WTC11 (cell line): ENCODE measurements around the gene TPK1.

Source experiments
- ETV6 ChIP-seq: sonication (generic); formaldehyde crosslinking; IDR thresholded peaks from 2 replicates; pipeline ENCODE4 v1.8.1; 2022; ENCODE audit warnings: mild to moderate bottlenecking, missing genetic modification reagents
- FOXP1 ChIP-seq: sonication (generic); formaldehyde crosslinking; IDR thresholded peaks from 2 replicates; pipeline ENCODE4 v1.8.0; 2022; ENCODE audit warnings: missing genetic modification reagents, mild to moderate bottlenecking, moderate library complexity, borderline replicate concordance
- MYBL2 ChIP-seq: sonication (generic); formaldehyde crosslinking; IDR thresholded peaks from 2 replicates; pipeline ENCODE4 v1.8.1; 2023; ENCODE audit warnings: mild to moderate bottlenecking, moderate library complexity, missing genetic modification reagents
- SP1 ChIP-seq: sonication (generic); formaldehyde crosslinking; conservative IDR thresholded peaks from 2 replicates; pipeline ENCODE4 v1.8.1; 2022; ENCODE audit warnings: missing genetic modification reagents
- TP53 ChIP-seq: sonication (generic); formaldehyde crosslinking; IDR thresholded peaks from 2 replicates; pipeline ENCODE4 v1.8.1; 2023; ENCODE audit warnings: mild to moderate bottlenecking, missing genetic modification reagents
- TF ChIP-seq, protein P1 (sequence below): sonication (generic); formaldehyde crosslinking; IDR thresholded peaks from 2 replicates; pipeline ENCODE4 v1.8.1; 2023; ENCODE audit warnings: mild to moderate bottlenecking, missing genetic modification reagents, moderate library complexity
- TF ChIP-seq, protein P2 (sequence below): fragments of 200-600 bp; IDR thresholded peaks from 2 replicates; pipeline ENCODE4 v1.8.0; 2022; ENCODE audit warnings: antibody characterized with exemption
- TF ChIP-seq, protein P3 (sequence below): sonication (generic); formaldehyde crosslinking; IDR thresholded peaks from 2 replicates; pipeline ENCODE4 v1.8.0; 2022; ENCODE audit warnings: mild to moderate bottlenecking, missing genetic modification reagents
- TF ChIP-seq, protein P4 (sequence below): sonication (generic); formaldehyde crosslinking; IDR thresholded peaks from 2 replicates; pipeline ENCODE4 v1.8.1; 2022; ENCODE audit warnings: low read depth, missing genetic modification reagents, borderline replicate concordance

DNA sequence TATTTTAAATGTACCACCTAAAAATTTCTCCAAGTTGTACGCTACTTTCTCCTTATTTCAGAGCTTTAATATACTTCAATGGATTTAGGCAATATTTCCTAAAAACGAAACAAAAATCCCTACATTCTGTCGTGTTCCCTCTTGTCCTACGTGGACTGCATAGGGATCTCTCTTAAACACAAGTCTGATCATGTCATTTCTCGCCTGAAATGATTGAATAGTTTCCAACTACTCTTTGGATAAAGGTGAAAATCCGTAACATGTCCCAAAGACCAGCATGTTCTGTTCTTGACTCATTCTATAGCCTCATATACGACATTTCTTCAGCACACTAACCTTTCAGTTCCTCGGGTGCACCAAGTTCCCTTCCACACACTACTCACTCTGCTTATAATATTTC, 17.7 kb upstream of the TPK1 start:
- TF ChIP-seq FOXP1 (CRISPR knock-in tag) (no peak), ETV6 (CRISPR knock-in tag) (no peak), SP1 (no peak), TP53 (CRISPR knock-in tag) (no peak), MYBL2 (CRISPR knock-in tag) (no peak)
- TF ChIP-seq, protein P1, sequence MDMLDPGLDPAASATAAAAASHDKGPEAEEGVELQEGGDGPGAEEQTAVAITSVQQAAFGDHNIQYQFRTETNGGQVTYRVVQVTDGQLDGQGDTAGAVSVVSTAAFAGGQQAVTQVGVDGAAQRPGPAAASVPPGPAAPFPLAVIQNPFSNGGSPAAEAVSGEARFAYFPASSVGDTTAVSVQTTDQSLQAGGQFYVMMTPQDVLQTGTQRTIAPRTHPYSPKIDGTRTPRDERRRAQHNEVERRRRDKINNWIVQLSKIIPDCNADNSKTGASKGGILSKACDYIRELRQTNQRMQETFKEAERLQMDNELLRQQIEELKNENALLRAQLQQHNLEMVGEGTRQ, result no peak
- TF ChIP-seq, protein P2, sequence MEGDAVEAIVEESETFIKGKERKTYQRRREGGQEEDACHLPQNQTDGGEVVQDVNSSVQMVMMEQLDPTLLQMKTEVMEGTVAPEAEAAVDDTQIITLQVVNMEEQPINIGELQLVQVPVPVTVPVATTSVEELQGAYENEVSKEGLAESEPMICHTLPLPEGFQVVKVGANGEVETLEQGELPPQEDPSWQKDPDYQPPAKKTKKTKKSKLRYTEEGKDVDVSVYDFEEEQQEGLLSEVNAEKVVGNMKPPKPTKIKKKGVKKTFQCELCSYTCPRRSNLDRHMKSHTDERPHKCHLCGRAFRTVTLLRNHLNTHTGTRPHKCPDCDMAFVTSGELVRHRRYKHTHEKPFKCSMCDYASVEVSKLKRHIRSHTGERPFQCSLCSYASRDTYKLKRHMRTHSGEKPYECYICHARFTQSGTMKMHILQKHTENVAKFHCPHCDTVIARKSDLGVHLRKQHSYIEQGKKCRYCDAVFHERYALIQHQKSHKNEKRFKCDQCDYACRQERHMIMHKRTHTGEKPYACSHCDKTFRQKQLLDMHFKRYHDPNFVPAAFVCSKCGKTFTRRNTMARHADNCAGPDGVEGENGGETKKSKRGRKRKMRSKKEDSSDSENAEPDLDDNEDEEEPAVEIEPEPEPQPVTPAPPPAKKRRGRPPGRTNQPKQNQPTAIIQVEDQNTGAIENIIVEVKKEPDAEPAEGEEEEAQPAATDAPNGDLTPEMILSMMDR, result no peak
- TF ChIP-seq, protein P3, sequence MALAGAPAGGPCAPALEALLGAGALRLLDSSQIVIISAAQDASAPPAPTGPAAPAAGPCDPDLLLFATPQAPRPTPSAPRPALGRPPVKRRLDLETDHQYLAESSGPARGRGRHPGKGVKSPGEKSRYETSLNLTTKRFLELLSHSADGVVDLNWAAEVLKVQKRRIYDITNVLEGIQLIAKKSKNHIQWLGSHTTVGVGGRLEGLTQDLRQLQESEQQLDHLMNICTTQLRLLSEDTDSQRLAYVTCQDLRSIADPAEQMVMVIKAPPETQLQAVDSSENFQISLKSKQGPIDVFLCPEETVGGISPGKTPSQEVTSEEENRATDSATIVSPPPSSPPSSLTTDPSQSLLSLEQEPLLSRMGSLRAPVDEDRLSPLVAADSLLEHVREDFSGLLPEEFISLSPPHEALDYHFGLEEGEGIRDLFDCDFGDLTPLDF, result no peak
- TF ChIP-seq, protein P4, sequence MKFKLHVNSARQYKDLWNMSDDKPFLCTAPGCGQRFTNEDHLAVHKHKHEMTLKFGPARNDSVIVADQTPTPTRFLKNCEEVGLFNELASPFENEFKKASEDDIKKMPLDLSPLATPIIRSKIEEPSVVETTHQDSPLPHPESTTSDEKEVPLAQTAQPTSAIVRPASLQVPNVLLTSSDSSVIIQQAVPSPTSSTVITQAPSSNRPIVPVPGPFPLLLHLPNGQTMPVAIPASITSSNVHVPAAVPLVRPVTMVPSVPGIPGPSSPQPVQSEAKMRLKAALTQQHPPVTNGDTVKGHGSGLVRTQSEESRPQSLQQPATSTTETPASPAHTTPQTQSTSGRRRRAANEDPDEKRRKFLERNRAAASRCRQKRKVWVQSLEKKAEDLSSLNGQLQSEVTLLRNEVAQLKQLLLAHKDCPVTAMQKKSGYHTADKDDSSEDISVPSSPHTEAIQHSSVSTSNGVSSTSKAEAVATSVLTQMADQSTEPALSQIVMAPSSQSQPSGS (CRISPR knock-in tag), result no peak
